RWPE1 (cell line): ENCODE measurements around the gene CTTNBP2.

Experiments used
- CTCF ChIA-PET: fragments of 350-600 bp; sonication (Branson Sonifier 250); formaldehyde crosslinking; extraction: SDS; loops from one replicate; lab custom pipeline; 2021; lab: Yijun Ruan, JAX
- POLR2A ChIA-PET: fragments of 400-600 bp; formaldehyde crosslinking; extraction: SDS; loops from one replicate; lab custom pipeline; 2020; ENCODE audit warnings: antibody characterized with exemption; ENCODE audit not compliant: low non-redundant PET; lab: Yijun Ruan, JAX
- DNase-seq: peaks from one replicate; pipeline ENCODE4 v3.0.0; 2012; ENCODE audit warnings: low spot score
- H3K27ac ChIP-seq: fragments of 450-650 bp; 2 replicates; pipeline ENCODE4 v1.5.1; 2017
- CTCF ChIP-seq: fragments of 450-650 bp; conservative IDR thresholded peaks from 2 replicates; pipeline ENCODE4 v1.5.1; 2017; ENCODE audit warnings: low read depth, mild to moderate bottlenecking

The CTTNBP2 gene

GRCh38 chr7:117889611-117890010, 16.4 kb upstream of the CTTNBP2 start:
- ChIA-PET CTCF (interaction anchor here (0.6 kb wide), 1 partner anchor 12 kb away, joined by 5 read pairs; no protein-coding TSS in a partner anchor), POLR2A (no interaction called here)
- H3K27ac ChIP-seq: no peak overlapping the region
- no peak for TF ChIP-seq CTCF
- DNase-seq: no peak

- ChIA-PET POLR2A (no interaction called here), CTCF (interaction anchor here (1.0 kb wide), 1 partner anchor 75 kb away, joined by 4 read pairs; no protein-coding TSS in a partner anchor)
- H3K27ac ChIP-seq: no peak overlapping the region
- no peak for TF ChIP-seq CTCF
- DNase-seq: no peak
These were observed 15.4 kb upstream of the CTTNBP2 start for GRCh38 chr7:117888627-117889026.

- no peak overlapping the region for H3K27ac ChIP-seq
- no peak for TF ChIP-seq CTCF
- POLR2A ChIA-PET: no interaction called here
- DNase-seq: no peak
- CTCF ChIA-PET: no interaction called here
These were observed 9.4 kb upstream of the CTTNBP2 start for GRCh38 chr7:117882594-117882993.

- POLR2A ChIA-PET: no interaction called here
- no peak for TF ChIP-seq CTCF
- no peak for DNase-seq
- CTCF ChIA-PET: interaction anchor here (0.6 kb wide), 1 partner anchor 207 kb away, joined by 4 read pairs; no protein-coding TSS in a partner anchor
- no peak overlapping the region for H3K27ac ChIP-seq
These were observed 3.5 kb upstream of the CTTNBP2 start for GRCh38 chr7:117876761-117877160.

- TF ChIP-seq CTCF: no peak
- ChIA-PET CTCF (no interaction called here), POLR2A (no interaction called here)
- no peak overlapping the region for H3K27ac ChIP-seq
- no peak for DNase-seq
These were observed 2.3 kb upstream of the CTTNBP2 start for GRCh38 chr7:117875566-117875965.

GRCh38 chr7:117874191-117874700, 1.0 kb upstream of the CTTNBP2 start:
- ChIA-PET CTCF (no interaction called here), POLR2A (no interaction called here)
- TF ChIP-seq CTCF: no peak
- no peak overlapping the region for H3K27ac ChIP-seq
- DNase-seq: no peak
